GM19035 (cell line): ENCODE measurements around the gene ZNF419.

ENCODE experiments used
- ATAC-seq: cut with Tn5 transposase; IDR thresholded peaks from one replicate; pipeline ENCODE4 v1.9.1; 2021; ENCODE audit not compliant: unreplicated experiment

The ZNF419 gene

GRCh38 chr19:57527136-57527881 is 39.8 kb downstream of the ZNF419 start, which contains the start of gene ZNF549:
TSS of gene ZNF549 (plus strand) at chr19:57527356. CDS start at chr19:57527574, 218 bp downstream.
- peak; percentile 97 for ATAC-seq

GRCh38 chr19:57537953-57538547 is 50.5 kb downstream of the ZNF419 start:
- no peak for ATAC-seq
